ENCODE results near the gene PTBP1. TPM values are rescaled to one million over a fixed set of nuclear protein-coding genes. Genes with fewer than 3 reads are reported as not detected.
"Not testable (repeated sequence)": the region's sequence is repeated elsewhere in the genome, so short reads cannot be mapped to it uniquely, and the experiment has no call there.

The PTBP1 gene
- total RNA-seq, 1 experiment from 2014 or later, result 197 TPM

DNA sequence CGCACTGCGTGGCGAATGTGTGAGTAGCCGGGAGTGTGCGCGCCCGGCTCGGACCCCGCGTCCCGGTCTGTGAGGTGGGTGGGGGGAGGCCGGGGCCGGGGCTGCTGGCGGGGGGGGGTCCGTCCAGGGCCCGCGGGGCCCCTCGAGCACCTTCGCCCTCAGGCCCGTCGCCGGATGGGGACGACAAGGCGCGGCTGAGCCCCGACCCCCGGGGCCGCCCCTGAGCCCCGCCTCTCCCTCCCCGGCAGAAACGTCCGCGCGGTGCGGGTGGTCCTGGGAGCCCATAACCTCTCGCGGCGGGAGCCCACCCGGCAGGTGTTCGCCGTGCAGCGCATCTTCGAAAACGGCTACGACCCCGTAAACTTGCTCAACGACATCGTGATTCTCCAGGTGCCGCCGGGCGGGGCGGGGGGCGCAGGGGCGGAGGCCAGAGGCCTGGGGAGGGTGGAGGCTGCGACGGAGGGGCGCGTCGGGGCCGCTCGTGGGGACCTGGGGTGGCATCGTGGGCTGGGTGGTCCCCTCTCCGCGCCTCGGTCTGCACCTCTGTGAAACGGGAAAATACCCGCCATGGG is 55.8 kb downstream of the PTBP1 start:
- no peak for DNase-seq
- Histone ChIP-seq H3K27me3 (no peaks in the 10 kb centered on the region), H3K9me3 (no peaks in the 10 kb centered on the region), H3K36me3 (no peaks in the 10 kb centered on the region), H3K4me3 (no peak overlapping the region)

DNA sequence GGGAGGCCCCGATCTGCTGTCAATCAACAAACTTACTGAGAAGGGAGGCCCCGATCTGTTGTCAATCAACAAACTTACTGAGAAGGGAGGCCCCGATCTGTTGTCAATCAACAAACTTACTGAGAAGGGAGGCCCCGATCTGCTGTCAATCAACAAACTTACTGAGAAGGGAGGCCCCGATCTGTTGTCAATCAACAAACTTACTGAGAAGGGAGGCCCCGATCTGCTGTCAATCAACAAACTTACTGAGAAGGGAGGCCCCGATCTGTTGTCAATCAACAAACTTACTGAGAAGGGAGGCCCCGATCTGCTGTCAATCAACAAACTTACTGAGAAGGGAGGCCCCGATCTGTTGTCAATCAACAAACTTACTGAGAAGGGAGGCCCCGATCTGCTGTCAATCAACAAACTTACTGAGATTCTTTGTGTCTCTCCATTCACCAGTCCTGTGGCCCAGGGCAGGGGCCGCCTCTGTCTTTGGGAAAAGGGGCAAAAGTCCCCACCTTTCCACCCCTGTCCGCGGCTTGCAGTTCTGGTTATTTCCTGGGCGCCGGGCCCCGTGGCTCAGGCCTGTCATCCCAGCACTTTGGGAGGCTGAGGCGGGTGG is 56.5 kb downstream of the PTBP1 start:
- not testable (repeated sequence) for DNase-seq, H3K36me3 ChIP-seq, H3K27me3 ChIP-seq, H3K4me3 ChIP-seq, H3K9me3 ChIP-seq

- Histone ChIP-seq H3K27me3 (no peaks in the 10 kb centered on the region), H3K4me3 (no peak overlapping the region), H3K9me3 (no peaks in the 10 kb centered on the region), H3K36me3 (no peaks in the 10 kb centered on the region)
- DNase-seq, result no peak
These were observed 57.3 kb downstream of the PTBP1 start for GRCh38 chr19:854549-854948.

DNA sequence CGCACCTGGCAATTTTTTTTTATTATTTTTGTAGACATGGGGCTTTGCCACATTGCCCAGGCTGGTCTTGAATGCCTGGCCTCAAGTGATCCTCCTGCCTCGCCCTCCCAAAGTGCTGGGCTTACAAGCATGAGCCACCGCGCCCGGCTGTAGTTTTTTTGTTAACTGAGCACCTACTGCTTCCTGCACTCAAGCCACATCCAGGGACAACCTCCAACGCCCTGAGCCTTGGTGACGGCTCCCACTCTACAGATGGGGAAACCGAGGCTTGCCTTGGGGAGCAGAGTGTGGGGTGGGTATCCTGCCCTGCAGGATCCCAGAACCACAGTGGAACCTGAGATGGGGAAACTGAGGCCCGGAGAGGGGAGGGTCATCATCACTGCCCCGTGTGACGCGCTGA is 57.9 kb downstream of the PTBP1 start:
- Histone ChIP-seq H3K27me3 (no peaks in the 10 kb centered on the region), H3K36me3 (no peaks in the 10 kb centered on the region)

DNA sequence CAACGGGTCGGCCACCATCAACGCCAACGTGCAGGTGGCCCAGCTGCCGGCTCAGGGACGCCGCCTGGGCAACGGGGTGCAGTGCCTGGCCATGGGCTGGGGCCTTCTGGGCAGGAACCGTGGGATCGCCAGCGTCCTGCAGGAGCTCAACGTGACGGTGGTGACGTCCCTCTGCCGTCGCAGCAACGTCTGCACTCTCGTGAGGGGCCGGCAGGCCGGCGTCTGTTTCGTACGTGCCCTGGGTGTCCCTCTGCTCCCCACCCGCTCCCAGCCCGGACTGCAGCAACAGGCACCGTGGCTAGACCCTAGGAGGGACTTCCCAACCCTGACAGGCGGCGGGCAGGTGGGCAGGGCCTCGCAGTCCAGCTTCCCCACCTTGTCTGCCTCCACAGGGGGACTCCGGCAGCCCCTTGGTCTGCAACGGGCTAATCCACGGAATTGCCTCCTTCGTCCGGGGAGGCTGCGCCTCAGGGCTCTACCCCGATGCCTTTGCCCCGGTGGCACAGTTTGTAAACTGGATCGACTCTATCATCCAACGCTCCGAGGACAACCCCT is 58.4 kb downstream of the PTBP1 start:
- Histone ChIP-seq H3K27me3 (no peaks in the 10 kb centered on the region; the same call in 1 of the 2 replicates), H3K9me3 (no peaks in the 10 kb centered on the region), H3K4me3 (no peak overlapping the region), H3K36me3 (no peaks in the 10 kb centered on the region)
- no peak for DNase-seq

More for the DNA sequence above, 57.9 kb downstream of the PTBP1 start:
- no peak overlapping the region for H3K4me3 ChIP-seq
- no peaks in the 10 kb centered on the region for H3K9me3 ChIP-seq
- DNase-seq, result no peak

DNA sequence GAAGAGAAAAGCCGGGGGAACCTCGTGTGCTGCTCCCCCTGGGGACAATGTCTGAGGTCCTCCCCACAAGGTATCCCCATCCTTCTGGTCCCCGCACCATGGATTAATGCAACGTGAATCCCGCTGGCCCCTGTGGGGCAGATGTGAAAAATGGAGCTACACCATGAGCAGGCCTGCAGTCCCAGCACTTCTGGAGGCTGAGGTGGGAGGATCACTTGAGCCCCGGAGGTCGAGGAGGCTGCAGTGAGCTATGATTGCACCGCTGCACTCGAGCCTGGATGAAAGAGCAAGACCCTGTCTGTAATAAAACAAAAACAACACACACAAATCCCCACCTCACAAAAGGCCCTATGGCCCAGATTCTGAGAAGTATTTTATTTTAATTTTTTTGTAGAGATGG is 61.0 kb downstream of the PTBP1 start:
- no peak for DNase-seq
- H3K9me3 ChIP-seq, result no peaks in the 10 kb centered on the region

GRCh38 chr19:858868-859843 is 61.9 kb downstream of the PTBP1 start, which contains the start of gene CFD:
TSS of gene CFD (plus strand) at chr19:859664. CDS start at chr19:859690, 26 bp downstream.
- no peak for DNase-seq
- no peaks in the 10 kb centered on the region; the same call in 1 of the 2 replicates for H3K27me3 ChIP-seq
- H3K4me3 ChIP-seq, result no peak within 1 kb of the TSS
- no peaks in the 10 kb centered on the region for H3K9me3 ChIP-seq
- H3K36me3 ChIP-seq, result no peaks in the 10 kb centered on the region

More for the DNA sequence above, 61.0 kb downstream of the PTBP1 start:
- Histone ChIP-seq H3K27me3 (no peaks in the 10 kb centered on the region; the same call in 1 of the 2 replicates), H3K36me3 (no peaks in the 10 kb centered on the region), H3K4me3 (no peak overlapping the region)

- H3K4me3 ChIP-seq, result no peak overlapping the region
- no peaks in the 10 kb centered on the region; the same call in 1 of the 2 replicates for H3K27me3 ChIP-seq
- no peaks in the 10 kb centered on the region for H3K9me3 ChIP-seq
- H3K36me3 ChIP-seq, result no peaks in the 10 kb centered on the region
- no peak for DNase-seq
These were observed 64.0 kb downstream of the PTBP1 start for GRCh38 chr19:861141-861755.

Other genes starting within 250 kb of the PTBP1 start
- gene BSG, start 224.9 kb upstream of the PTBP1 start, total RNA-seq (2014; rRNA removed; shearing (Covaris generic); ENCODE audit: low replicate concordance), result 222 and 323 TPM in 2 replicates
- 0.46 TPM in 1 of 2 replicates, not detected in the other for gene HCN2, start 207.6 kb upstream of the PTBP1 start, total RNA-seq (2014; rRNA removed; shearing (Covaris generic); ENCODE audit: low replicate concordance)
- 20.1 and 33.2 TPM in 2 replicates for gene POLRMT, start 163.9 kb upstream of the PTBP1 start, total RNA-seq (2014; rRNA removed; shearing (Covaris generic); ENCODE audit: low replicate concordance)
- not detected in 2 replicates for gene FGF22, start 157.6 kb upstream of the PTBP1 start, total RNA-seq (2014; rRNA removed; shearing (Covaris generic); ENCODE audit: low replicate concordance)
- 22.0 and 23.5 TPM in 2 replicates for gene RNF126, start 134.2 kb upstream of the PTBP1 start, total RNA-seq (2014; rRNA removed; shearing (Covaris generic); ENCODE audit: low replicate concordance)
- gene FSTL3, start 121.1 kb upstream of the PTBP1 start, total RNA-seq (2014; rRNA removed; shearing (Covaris generic); ENCODE audit: low replicate concordance), result 16.0 and 25.0 TPM in 2 replicates
- gene PRSS57, start 102.0 kb upstream of the PTBP1 start, total RNA-seq (2014; rRNA removed; shearing (Covaris generic); ENCODE audit: low replicate concordance), result not detected in 2 replicates
- gene PALM, start 88.5 kb upstream of the PTBP1 start, total RNA-seq (2014; rRNA removed; shearing (Covaris generic); ENCODE audit: low replicate concordance), result 9.3 and 10.5 TPM in 2 replicates
- gene MISP, start 46.3 kb upstream of the PTBP1 start, total RNA-seq (2014; rRNA removed; shearing (Covaris generic); ENCODE audit: low replicate concordance), result not detected in 2 replicates
- gene PLPPR3, start 24.5 kb downstream of the PTBP1 start, total RNA-seq (2014; rRNA removed; shearing (Covaris generic); ENCODE audit: low replicate concordance), result not detected in 2 replicates
- gene AZU1, start 30.4 kb downstream of the PTBP1 start, total RNA-seq (2014; rRNA removed; shearing (Covaris generic); ENCODE audit: low replicate concordance), result not detected in 2 replicates
- gene PRTN3, start 43.5 kb downstream of the PTBP1 start, total RNA-seq (2014; rRNA removed; shearing (Covaris generic); ENCODE audit: low replicate concordance), result not detected in 2 replicates
- not detected in 2 replicates for gene ELANE, start 54.9 kb downstream of the PTBP1 start, total RNA-seq (2014; rRNA removed; shearing (Covaris generic); ENCODE audit: low replicate concordance)
- gene CFD, start 62.2 kb downstream of the PTBP1 start, total RNA-seq (2014; rRNA removed; shearing (Covaris generic); ENCODE audit: low replicate concordance), result 2.8 TPM in 1 of 2 replicates, not detected in the other
- gene MED16, start 95.7 kb downstream of the PTBP1 start, total RNA-seq (2014; rRNA removed; shearing (Covaris generic); ENCODE audit: low replicate concordance), result 18.1 and 20.4 TPM in 2 replicates
- not detected in 2 replicates for gene RNU6-9, start 96.0 kb downstream of the PTBP1 start, total RNA-seq (2014; rRNA removed; shearing (Covaris generic); ENCODE audit: low replicate concordance)
- 6.4 and 9.5 TPM in 2 replicates for gene R3HDM4, start 115.8 kb downstream of the PTBP1 start, total RNA-seq (2014; rRNA removed; shearing (Covaris generic); ENCODE audit: low replicate concordance)
- not detected in 2 replicates for gene KISS1R, start 119.9 kb downstream of the PTBP1 start, total RNA-seq (2014; rRNA removed; shearing (Covaris generic); ENCODE audit: low replicate concordance)
- gene ARID3A, start 128.6 kb downstream of the PTBP1 start, total RNA-seq (2014; rRNA removed; shearing (Covaris generic); ENCODE audit: low replicate concordance), result 1.0 and 6.6 TPM in 2 replicates
- 37.8 and 61.8 TPM in 2 replicates for gene WDR18, start 186.9 kb downstream of the PTBP1 start, total RNA-seq (2014; rRNA removed; shearing (Covaris generic); ENCODE audit: low replicate concordance)
- gene GRIN3B, start 203.0 kb downstream of the PTBP1 start, total RNA-seq (2014; rRNA removed; shearing (Covaris generic); ENCODE audit: low replicate concordance), result not detected in 2 replicates
- gene TMEM259, start 223.7 kb downstream of the PTBP1 start, total RNA-seq (2014; rRNA removed; shearing (Covaris generic); ENCODE audit: low replicate concordance), result 40.3 and 75.8 TPM in 2 replicates
- gene RNU6-2, start 224.1 kb downstream of the PTBP1 start, total RNA-seq (2014; rRNA removed; shearing (Covaris generic); ENCODE audit: low replicate concordance), result not detected in 2 replicates
- 52.7 and 84.9 TPM in 2 replicates for gene CNN2, start 229.2 kb downstream of the PTBP1 start, total RNA-seq (2014; rRNA removed; shearing (Covaris generic); ENCODE audit: low replicate concordance)
- 0.26 and 4.3 TPM in 2 replicates for gene ABCA7, start 242.7 kb downstream of the PTBP1 start, total RNA-seq (2014; rRNA removed; shearing (Covaris generic); ENCODE audit: low replicate concordance)